Left ventricle myocardium inferior (tissue), 1 donor: ENCODE measurements around the gene ANKRD66. TPM values are rescaled to one million over a fixed set of nuclear protein-coding genes. Genes with fewer than 3 reads are reported as not detected.

ENCODE experiments used
- DNase-seq: peaks from one replicate; pipeline ENCODE4 v3.0.0-alpha.2; 2020
- H3K27ac ChIP-seq: fragments of 200-600 bp; replicated peaks from 2 replicates; pipeline ENCODE4 v1.8.0; 2021
- H3K27me3 ChIP-seq: fragments of 200-600 bp; 2 replicates; pipeline ENCODE4 v1.8.0; 2021; ENCODE audit warnings: low read depth
- H3K36me3 ChIP-seq: fragments of 200-600 bp; 2 replicates; pipeline ENCODE4 v1.8.0; 2021
- H3K4me1 ChIP-seq: fragments of 200-600 bp; 2 replicates; pipeline ENCODE4 v1.8.0; 2021
- H3K4me3 ChIP-seq: fragments of 200-600 bp; 2 replicates; pipeline ENCODE4 v1.8.0; 2021; ENCODE audit warnings: mild to moderate bottlenecking, moderate library complexity
- H3K9me3 ChIP-seq: fragments of 200-600 bp; replicated peaks from 2 replicates; pipeline ENCODE4 v1.8.0; 2021
- CTCF ChIP-seq: fragments of 200-600 bp; IDR thresholded peaks from 2 replicates; pipeline ENCODE4 v1.8.0; 2021; ENCODE audit warnings: antibody characterized with exemption, mild to moderate bottlenecking, borderline replicate concordance
- intact Hi-C: fragments of 100-400 bp; cut with micrococcal nuclease; formaldehyde crosslinking; loops from one replicate; pipeline ENCODE4 v1.11.0; 2022
- total RNA-seq: library from RNA; stranded (reverse); fragmentation: NEBNext Ultra II Directional; extraction: Animal tissue kit (Norgen Biotek cat#: 25700); gene quantifications from one replicate; pipeline ENCODE4 v1.2.1, GENCODE V29; 2021
- donor health status: DM: no; HTN: yes; CAD: no; lungs with severe emphysema.

ANKRD66 gene
- total RNA-seq, 1 donor from 2014 or later, result not detected

- Histone ChIP-seq H3K36me3 (no peaks in the 10 kb centered on the region), H3K4me3 (no peak overlapping the region), H3K27me3 (peaks cover 17% of the 10 kb centered on the region), H3K4me1 (no peaks in the 10 kb centered on the region), H3K9me3 (no peaks in the 10 kb centered on the region), H3K27ac (no peak overlapping the region)
- DNase-seq, result no peak
- no peak for TF ChIP-seq CTCF
- intact Hi-C loops, result no loop called here
These were observed 47.3 kb downstream of the ANKRD66 start for GRCh38 chr6:46794068-46794467.

- no peaks in the 10 kb centered on the region for H3K4me1 ChIP-seq
- no peaks in the 10 kb centered on the region for H3K9me3 ChIP-seq
- H3K27ac ChIP-seq, result no peak overlapping the region
- no peak overlapping the region for H3K4me3 ChIP-seq
- intact Hi-C loops, result no loop called here
- TF ChIP-seq CTCF, result no peak
- no peaks in the 10 kb centered on the region for H3K36me3 ChIP-seq
- no peak for DNase-seq
- H3K27me3 ChIP-seq, result peaks cover 17% of the 10 kb centered on the region
These were observed 49.1 kb downstream of the ANKRD66 start for GRCh38 chr6:46795816-46796215.

DNA sequence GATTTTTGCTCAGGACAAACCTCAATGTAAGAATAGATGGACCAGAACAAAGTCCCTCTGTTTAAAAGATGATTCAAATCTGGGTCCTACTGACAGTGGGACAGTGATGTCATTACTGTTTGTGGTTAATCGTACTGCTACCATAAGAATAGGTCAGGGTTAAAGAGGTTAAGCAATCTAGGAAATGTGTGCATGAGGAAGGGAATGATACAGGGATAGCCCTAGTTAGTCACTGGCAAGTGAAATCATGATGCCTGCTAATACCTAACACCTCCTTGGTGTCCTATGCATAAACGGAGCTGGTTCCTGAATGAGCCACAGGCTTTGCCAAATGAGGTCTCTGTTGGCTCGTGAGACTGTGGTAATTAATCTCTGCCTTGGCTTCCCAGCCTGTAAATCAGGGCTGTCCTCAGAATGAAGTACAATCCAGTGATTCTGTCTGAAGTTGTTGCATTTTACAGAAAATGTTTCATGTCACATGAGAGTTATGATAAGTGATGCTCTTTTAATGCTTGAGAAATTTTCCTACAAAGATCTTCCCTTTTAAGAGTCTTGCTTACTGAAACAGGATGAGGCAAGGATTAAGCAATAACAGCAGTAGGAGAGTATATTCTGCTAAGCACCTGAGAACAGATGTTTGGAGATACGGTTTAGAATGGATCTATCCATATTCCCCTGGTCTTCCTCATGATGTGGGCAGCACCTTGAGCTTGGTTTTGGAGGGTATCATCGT is 50.3 kb downstream of the ANKRD66 start:
- no peak for DNase-seq
- Histone ChIP-seq H3K27ac (no peak overlapping the region), H3K4me3 (no peak overlapping the region), H3K27me3 (peaks cover 17% of the 10 kb centered on the region), H3K4me1 (no peaks in the 10 kb centered on the region), H3K9me3 (no peaks in the 10 kb centered on the region), H3K36me3 (no peaks in the 10 kb centered on the region)
- intact Hi-C loops, result no loop called here
- TF ChIP-seq CTCF, result no peak

DNA sequence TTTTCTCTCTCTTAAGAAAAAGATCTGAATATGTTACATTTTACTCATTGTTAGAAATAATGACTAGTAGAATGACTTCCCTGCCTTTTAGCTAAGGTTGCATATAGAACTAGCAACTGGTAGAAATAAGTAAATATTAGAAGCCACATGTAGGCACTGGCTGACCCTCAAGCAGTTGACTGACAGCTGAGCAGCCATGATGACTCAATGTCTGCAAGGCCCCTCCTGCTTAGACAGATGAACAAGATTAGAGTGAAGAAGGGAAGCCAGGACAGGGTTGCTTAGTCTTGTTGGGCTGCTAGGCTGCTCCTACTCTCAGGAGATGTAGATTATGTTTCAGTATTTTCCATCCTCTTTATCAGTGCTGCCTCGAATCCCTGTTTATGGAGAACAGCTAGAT is 52.9 kb downstream of the ANKRD66 start:
- H3K9me3 ChIP-seq, result no peaks in the 10 kb centered on the region
- no peak overlapping the region for H3K27ac ChIP-seq
- peaks cover 17% of the 10 kb centered on the region for H3K27me3 ChIP-seq
- no peak for DNase-seq
- TF ChIP-seq CTCF, result no peak
- H3K4me3 ChIP-seq, result no peak overlapping the region
- no peaks in the 10 kb centered on the region for H3K36me3 ChIP-seq
- intact Hi-C loops, result no loop called here
- no peaks in the 10 kb centered on the region for H3K4me1 ChIP-seq

DNA sequence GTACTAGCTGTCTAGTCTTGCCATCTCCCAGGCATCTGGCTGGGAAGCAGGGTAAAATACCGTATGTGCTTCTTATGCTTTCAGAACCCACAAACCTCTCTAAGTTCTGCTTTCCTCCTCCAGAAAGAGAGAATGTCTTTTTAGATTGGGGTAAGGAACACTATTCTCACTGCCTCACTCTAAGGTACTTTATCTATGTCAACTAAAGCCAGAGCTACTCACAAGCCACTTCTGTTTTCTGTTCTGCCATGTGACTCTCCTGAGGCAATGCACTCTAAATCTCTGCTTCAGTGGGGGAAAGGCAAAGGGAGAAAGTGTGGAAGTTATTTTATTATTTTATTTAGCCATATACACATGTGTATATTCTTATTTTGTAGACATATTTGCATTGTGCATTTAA is 62.1 kb downstream of the ANKRD66 start:
- no peaks in the 10 kb centered on the region for H3K36me3 ChIP-seq
- intact Hi-C loops, result no loop called here
- H3K9me3 ChIP-seq, result peaks cover 3% of the 10 kb centered on the region
- TF ChIP-seq CTCF, result no peak
- no peak overlapping the region for H3K27ac ChIP-seq
- H3K4me3 ChIP-seq, result no peak overlapping the region
- no peak for DNase-seq
- peaks cover 13% of the 10 kb centered on the region for H3K27me3 ChIP-seq
- no peaks in the 10 kb centered on the region for H3K4me1 ChIP-seq

Other genes starting within 250 kb of the ANKRD66 start
- 5.4 TPM for gene CYP39A1, start 94.1 kb upstream of the ANKRD66 start, total RNA-seq
- gene SLC25A27, start 94.0 kb upstream of the ANKRD66 start, total RNA-seq, result 18.6 TPM
- gene TDRD6, start 59.0 kb upstream of the ANKRD66 start, total RNA-seq, result 0.36 TPM
- gene PLA2G7, start 11.6 kb upstream of the ANKRD66 start, total RNA-seq, result 0.16 TPM
- not detected for gene MEP1A, start 46.5 kb downstream of the ANKRD66 start, total RNA-seq
- gene ADGRF5, start 175.0 kb downstream of the ANKRD66 start, total RNA-seq, result 42.1 TPM